ENCODE data around the gene WDR81. TPM values are rescaled to one million over a fixed set of nuclear protein-coding genes. Genes with fewer than 3 reads are reported as not detected.

The WDR81 gene
- total RNA-seq, 4 donors from 2014 or later: 37.1 to 83.3 (median 59.2) TPM

- peak overlapping the region; percentile 47 to 87 (median 80) for H3K27ac ChIP-seq
- H3K4me1 ChIP-seq: peaks cover 4 to 22% (median 8%) of the 10 kb centered on the region in 4 donors
- H3K9me3 ChIP-seq: no peaks in the 10 kb centered on the region
These were observed 62.9 kb downstream of the WDR81 start for GRCh38 chr17:1787301-1787902.

More at GRCh38 chr17:1787301-1787902, 62.9 kb downstream of the WDR81 start:
- no peak overlapping the region for H3K4me3 ChIP-seq
- no peaks in the 10 kb centered on the region for H3K27me3 ChIP-seq
- peaks cover 0 to 10% (median 0%) of the 10 kb centered on the region in 3 donors for H3K36me3 ChIP-seq
- peak in 2 of 3 donors; percentile 83 to 91 for DNase-seq
- TF ChIP-seq POLR2A (IDR thresholded peaks at IDR 0.05): peak in 1 of 2 donors; percentile 71
- TF ChIP-seq, protein P1, sequence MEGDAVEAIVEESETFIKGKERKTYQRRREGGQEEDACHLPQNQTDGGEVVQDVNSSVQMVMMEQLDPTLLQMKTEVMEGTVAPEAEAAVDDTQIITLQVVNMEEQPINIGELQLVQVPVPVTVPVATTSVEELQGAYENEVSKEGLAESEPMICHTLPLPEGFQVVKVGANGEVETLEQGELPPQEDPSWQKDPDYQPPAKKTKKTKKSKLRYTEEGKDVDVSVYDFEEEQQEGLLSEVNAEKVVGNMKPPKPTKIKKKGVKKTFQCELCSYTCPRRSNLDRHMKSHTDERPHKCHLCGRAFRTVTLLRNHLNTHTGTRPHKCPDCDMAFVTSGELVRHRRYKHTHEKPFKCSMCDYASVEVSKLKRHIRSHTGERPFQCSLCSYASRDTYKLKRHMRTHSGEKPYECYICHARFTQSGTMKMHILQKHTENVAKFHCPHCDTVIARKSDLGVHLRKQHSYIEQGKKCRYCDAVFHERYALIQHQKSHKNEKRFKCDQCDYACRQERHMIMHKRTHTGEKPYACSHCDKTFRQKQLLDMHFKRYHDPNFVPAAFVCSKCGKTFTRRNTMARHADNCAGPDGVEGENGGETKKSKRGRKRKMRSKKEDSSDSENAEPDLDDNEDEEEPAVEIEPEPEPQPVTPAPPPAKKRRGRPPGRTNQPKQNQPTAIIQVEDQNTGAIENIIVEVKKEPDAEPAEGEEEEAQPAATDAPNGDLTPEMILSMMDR (IDR thresholded peaks at IDR 0.05): no peak

Other genes starting within 250 kb of the WDR81 start
- 100 to 1,000 TPM; 144 to 232 (median 179) TPM for gene MYO1C, start 232.0 kb upstream of the WDR81 start, total RNA-seq
- 100 to 1,000 TPM in 1 of 4 donors, 10 to 100 TPM in 3; 60.9 to 163 (median 64.7) TPM for gene INPP5K, start 208.1 kb upstream of the WDR81 start, total RNA-seq
- 100 to 1,000 TPM in 2 of 4 donors, 10 to 100 TPM in 2; 88.2 to 132 (median 107) TPM for gene PITPNA, start 161.9 kb upstream of the WDR81 start, total RNA-seq
- 100 to 1,000 TPM in 1 of 4 donors, 10 to 100 TPM in 3; 58.6 to 103 (median 69.0) TPM for gene SLC43A2, start 95.9 kb upstream of the WDR81 start, total RNA-seq
- 10 to 100 TPM in 3 of 4 donors, 1 to 10 TPM in 1; 9.8 to 32.2 (median 20.3) TPM for gene SCARF1, start 79.0 kb upstream of the WDR81 start, total RNA-seq
- 100 to 1,000 TPM in 1 of 4 donors, 10 to 100 TPM in 3; 29.7 to 173 (median 92.3) TPM for gene RILP, start 74.8 kb upstream of the WDR81 start, total RNA-seq
- 100 to 1,000 TPM; 138 to 390 (median 226) TPM for gene PRPF8, start 39.8 kb upstream of the WDR81 start, total RNA-seq
- 10 to 100 TPM in 3 of 4 donors, 1 to 10 TPM in 1; 8.3 to 37.8 (median 19.5) TPM for gene TLCD2, start 14.3 kb upstream of the WDR81 start, total RNA-seq
- gene SERPINF2, start 18.2 kb downstream of the WDR81 start, total RNA-seq: 1 to 10 TPM; 4.0 to 9.6 (median 5.6) TPM
- 100 to 1,000 TPM in 1 of 4 donors, 10 to 100 TPM in 3; 28.7 to 306 (median 81.6) TPM for gene SERPINF1, start 37.4 kb downstream of the WDR81 start, total RNA-seq
- 10 to 100 TPM; 31.2 to 42.1 (median 39.8) TPM for gene SMYD4, start 105.2 kb downstream of the WDR81 start, total RNA-seq
- gene RPA1, start 105.3 kb downstream of the WDR81 start, total RNA-seq: 10 to 100 TPM; 17.2 to 32.2 (median 26.0) TPM

All from Peyer's patch (tissue), 4 donors.